Renal cortex interstitium (tissue), 3 donors: Measurements from ENCODE around the gene MSANTD1. TPM values are rescaled to one million over a fixed set of nuclear protein-coding genes. Genes with fewer than 3 reads are reported as not detected.

Experiments
- polyA plus RNA-seq, 3 donors: library from polyadenylated mRNA; unstranded; fragments of 120-200 nt; gene quantifications; one replicate each; pipeline ENCODE4 v1.2.1, GENCODE V29; 2013; ENCODE audit not compliant: insufficient read length in 3 of 3

The MSANTD1 gene
- polyA plus RNA-seq, 3 donors = 0.55 to 1.1 (median 0.64) TPM

Other genes starting within 250 kb of the MSANTD1 start
- gene HTT-AS, start 174.6 kb upstream of the MSANTD1 start, polyA plus RNA-seq = not detected
- 10 to 100 TPM; 30.8 to 38.1 (median 37.9) TPM for gene HTT, start 174.5 kb upstream of the MSANTD1 start, polyA plus RNA-seq
- gene RGS12, start 43.9 kb downstream of the MSANTD1 start, polyA plus RNA-seq = 10 to 100 TPM; 44.9 to 60.4 (median 48.8) TPM
- 1 to 10 TPM in 2 of 3 donors, under 1 TPM in 1; 0.78 to 2.7 (median 2.6) TPM for gene HGFAC, start 192.8 kb downstream of the MSANTD1 start, polyA plus RNA-seq
- gene DOK7, start 214.1 kb downstream of the MSANTD1 start, polyA plus RNA-seq = 1 to 10 TPM; 2.2 to 3.7 (median 3.1) TPM